Activated B cell treated with CpG ODN at 0.5 μM for 24 hours (primary cell): ENCODE measurements around the gene VTCN1. TPM values are rescaled to one million over a fixed set of nuclear protein-coding genes. Genes with fewer than 3 reads are reported as not detected.

Source experiments
- ATAC-seq: fragments of 200-7000 bp; cut with Tn5 transposase; one replicate; pipeline ENCODE4 v1.10.0; 2021; ENCODE audit warnings: low read depth, mild to moderate bottlenecking, moderate library complexity
- CTCF ChIA-PET: fragments of 350-600 bp; sonication (Branson Sonifier 250); formaldehyde crosslinking; loops from one replicate; lab custom pipeline; 2021; ENCODE audit warnings: antibody characterized with exemption; lab: Charles Lee
- POLR2A ChIA-PET: fragments of 350-600 bp; sonication (Branson Sonifier 250); formaldehyde crosslinking; loops from one replicate; lab custom pipeline; 2021; ENCODE audit warnings: antibody characterized with exemption; lab: Charles Lee
- DNase-seq: peaks from one replicate; pipeline ENCODE4 v3.0.0; 2022
- H3K27ac Mint-ChIP-seq: one replicate; pipeline ENCODE4 v1.8.0; 2020; ENCODE audit warnings: mixed read lengths
- H3K27me3 Mint-ChIP-seq: one replicate; pipeline ENCODE4 v1.8.0; 2021; ENCODE audit warnings: mixed read lengths
- H3K36me3 Mint-ChIP-seq: one replicate; pipeline ENCODE4 v1.8.0; 2021; ENCODE audit warnings: low read depth, mixed read lengths
- H3K4me1 Mint-ChIP-seq: one replicate; pipeline ENCODE4 v1.8.0; 2021; ENCODE audit warnings: mixed read lengths
- H3K4me3 Mint-ChIP-seq: one replicate; pipeline ENCODE4 v1.8.0; 2020; ENCODE audit warnings: mild to moderate bottlenecking, mixed read lengths
- H3K9me3 Mint-ChIP-seq: one replicate; pipeline ENCODE4 v1.8.0; 2020; ENCODE audit warnings: mixed read lengths
- intact Hi-C: fragments of 100-400 bp; cut with micrococcal nuclease; formaldehyde crosslinking; loops from one replicate; pipeline ENCODE4 v1.15.1; 2024
- total RNA-seq: library from RNA; stranded (reverse); gene quantifications from 2 replicates; pipeline ENCODE4 v1.2.3, GENCODE V29; 2022
- TF ChIP-seq, protein P1 (sequence below): fragments of 200-600 bp; IDR thresholded peaks from one replicate; pipeline ENCODE4 v1.8.0; 2022; ENCODE audit warnings: antibody characterized with exemption, mild to moderate bottlenecking

The VTCN1 gene
- total RNA-seq, 1 donor from 2014 or later, result not detected

DNA sequence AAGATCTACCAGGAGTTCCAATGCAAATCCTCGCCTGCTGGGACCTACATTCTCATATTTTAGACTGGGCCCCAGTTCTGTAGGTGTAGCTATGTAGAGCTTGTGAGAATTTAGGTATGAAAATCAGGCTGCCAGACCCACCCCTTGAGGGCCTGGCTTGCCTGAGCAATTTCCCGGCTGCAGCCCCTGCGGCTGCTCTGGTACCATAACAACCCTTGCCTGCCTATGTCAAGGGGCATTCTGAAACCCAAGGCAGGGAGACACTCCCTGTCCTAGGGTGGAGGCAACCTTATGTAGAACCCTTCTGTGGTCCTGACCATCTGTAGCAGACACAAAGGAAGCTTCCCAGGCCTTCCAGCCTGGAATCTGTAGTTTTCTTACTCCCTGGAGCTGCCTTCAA lies 28.4 kb downstream of the VTCN1 start:
- Mint-ChIP-seq H3K4me1 (no peaks in the 10 kb centered on the region), H3K27ac (no peak overlapping the region), H3K27me3 (peaks cover 6% of the 10 kb centered on the region), H3K36me3 (no peaks in the 10 kb centered on the region), H3K9me3 (no peaks in the 10 kb centered on the region), H3K4me3 (no peak overlapping the region)
- ATAC-seq (no peak), DNase-seq (no peak)
- ChIA-PET CTCF (no interaction called here), POLR2A (no interaction called here)
- TF ChIP-seq, protein P1, sequence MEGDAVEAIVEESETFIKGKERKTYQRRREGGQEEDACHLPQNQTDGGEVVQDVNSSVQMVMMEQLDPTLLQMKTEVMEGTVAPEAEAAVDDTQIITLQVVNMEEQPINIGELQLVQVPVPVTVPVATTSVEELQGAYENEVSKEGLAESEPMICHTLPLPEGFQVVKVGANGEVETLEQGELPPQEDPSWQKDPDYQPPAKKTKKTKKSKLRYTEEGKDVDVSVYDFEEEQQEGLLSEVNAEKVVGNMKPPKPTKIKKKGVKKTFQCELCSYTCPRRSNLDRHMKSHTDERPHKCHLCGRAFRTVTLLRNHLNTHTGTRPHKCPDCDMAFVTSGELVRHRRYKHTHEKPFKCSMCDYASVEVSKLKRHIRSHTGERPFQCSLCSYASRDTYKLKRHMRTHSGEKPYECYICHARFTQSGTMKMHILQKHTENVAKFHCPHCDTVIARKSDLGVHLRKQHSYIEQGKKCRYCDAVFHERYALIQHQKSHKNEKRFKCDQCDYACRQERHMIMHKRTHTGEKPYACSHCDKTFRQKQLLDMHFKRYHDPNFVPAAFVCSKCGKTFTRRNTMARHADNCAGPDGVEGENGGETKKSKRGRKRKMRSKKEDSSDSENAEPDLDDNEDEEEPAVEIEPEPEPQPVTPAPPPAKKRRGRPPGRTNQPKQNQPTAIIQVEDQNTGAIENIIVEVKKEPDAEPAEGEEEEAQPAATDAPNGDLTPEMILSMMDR, result no peak
- intact Hi-C loops, result no loop called here

- ATAC-seq (no peak), DNase-seq (no peak)
- H3K27me3 Mint-ChIP-seq, result peaks cover 6% of the 10 kb centered on the region
- no peaks in the 10 kb centered on the region for H3K9me3 Mint-ChIP-seq
- H3K4me3 Mint-ChIP-seq, result no peak overlapping the region
- no peaks in the 10 kb centered on the region for H3K36me3 Mint-ChIP-seq
- intact Hi-C loops, result no loop called here
- H3K4me1 Mint-ChIP-seq, result no peaks in the 10 kb centered on the region
- POLR2A ChIA-PET, result no interaction called here
- CTCF ChIA-PET, result no interaction called here
- no peak overlapping the region for H3K27ac Mint-ChIP-seq
- TF ChIP-seq, protein P1, result no peak
Measured at GRCh38 chr1:117181630-117182041, 29.1 kb downstream of the VTCN1 start.

GRCh38 chr1:117180147-117180967 lies 30.4 kb downstream of the VTCN1 start:
- no peak for DNase-seq
- TF ChIP-seq, protein P1, result no peak
- ChIA-PET CTCF (no interaction called here), POLR2A (no interaction called here)
- H3K36me3 Mint-ChIP-seq, result no peaks in the 10 kb centered on the region
- intact Hi-C loops, result no loop called here
- H3K27me3 Mint-ChIP-seq, result peaks cover 2% of the 10 kb centered on the region
- no peak overlapping the region for H3K27ac Mint-ChIP-seq
- no peak overlapping the region for H3K4me3 Mint-ChIP-seq
- no peaks in the 10 kb centered on the region for H3K9me3 Mint-ChIP-seq
- no peak for ATAC-seq
- H3K4me1 Mint-ChIP-seq, result no peaks in the 10 kb centered on the region

GRCh38 chr1:117179471-117179870 lies 31.3 kb downstream of the VTCN1 start:
- Mint-ChIP-seq H3K36me3 (no peaks in the 10 kb centered on the region), H3K9me3 (no peaks in the 10 kb centered on the region), H3K4me1 (no peaks in the 10 kb centered on the region), H3K4me3 (no peak overlapping the region), H3K27me3 (no peaks in the 10 kb centered on the region), H3K27ac (no peak overlapping the region)
- ATAC-seq, result no peak
- intact Hi-C loops, result no loop called here
- ChIA-PET CTCF (no interaction called here), POLR2A (no interaction called here)
- no peak for DNase-seq
- TF ChIP-seq, protein P1, result no peak

- DNase-seq, result no peak
- Mint-ChIP-seq H3K27me3 (no peaks in the 10 kb centered on the region), H3K27ac (no peak overlapping the region), H3K4me1 (no peaks in the 10 kb centered on the region), H3K36me3 (no peaks in the 10 kb centered on the region), H3K9me3 (no peaks in the 10 kb centered on the region), H3K4me3 (no peak overlapping the region)
- TF ChIP-seq, protein P1, result no peak
- CTCF ChIA-PET, result no interaction called here
- no peak for ATAC-seq
- POLR2A ChIA-PET, result no interaction called here
- intact Hi-C loops, result no loop called here
Measured at GRCh38 chr1:117178756-117179155, 32.0 kb downstream of the VTCN1 start.
